Measurements from ENCODE around the gene ADAR.
A peak's percentile ranks its signal among the peaks of the same experiment; 100 is the strongest.

Gene ADAR

GRCh38 chr1:154565876-154566275 lies 42.1 kb downstream of the ADAR start:
- H3K4me3 ChIP-seq (ENCODE audit: low read depth, low read length): no peak overlapping the region
- TF ChIP-seq CTCF (IDR thresholded peaks at IDR 0.05; ENCODE audit: low read depth, low read length): no peak

GRCh38 chr1:154559466-154560044 lies 48.4 kb downstream of the ADAR start:
- peak; percentile 91 for TF ChIP-seq CTCF (IDR thresholded peaks at IDR 0.05; ENCODE audit: low read depth, low read length)

GRCh38 chr1:154558720-154559465 lies 49.1 kb downstream of the ADAR start:
- TF ChIP-seq CTCF (IDR thresholded peaks at IDR 0.05; ENCODE audit: low read depth, low read length): no peak
- peak overlapping the region; percentile 66 for H3K4me3 ChIP-seq (ENCODE audit: low read depth, low read length)

More at GRCh38 chr1:154559466-154560044, 48.4 kb downstream of the ADAR start:
- H3K4me3 ChIP-seq (ENCODE audit: low read depth, low read length): peak overlapping the region; percentile 66

GRCh38 chr1:154557939-154558719 lies 49.9 kb downstream of the ADAR start, which contains the start of gene UBE2Q1:
Gene UBE2Q1, minus strand, starts transcription at chr1:154558662. Its CDS starts 109 bp downstream, at chr1:154558553.
- no peak for TF ChIP-seq CTCF (IDR thresholded peaks at IDR 0.05; ENCODE audit: low read depth, low read length)
- peak within 1 kb of the TSS; percentile 76 for H3K4me3 ChIP-seq (ENCODE audit: low read depth, low read length)

- TF ChIP-seq CTCF (IDR thresholded peaks at IDR 0.05; ENCODE audit: low read depth, low read length): no peak
- H3K4me3 ChIP-seq (ENCODE audit: low read depth, low read length): peak overlapping the region; percentile 76
Observed at GRCh38 chr1:154557248-154557938, 50.6 kb downstream of the ADAR start.

- H3K4me3 ChIP-seq (ENCODE audit: low read depth, low read length): peak overlapping the region; percentile 76
- no peak for TF ChIP-seq CTCF (IDR thresholded peaks at IDR 0.05; ENCODE audit: low read depth, low read length)
Observed at GRCh38 chr1:154556422-154556821, 51.6 kb downstream of the ADAR start.
